Dedifferentiated amniotic fluid mesenchymal stem cell (primary cell): ENCODE measurements around the gene TWNK.

Experiments
- DNase-seq: peaks from one replicate; pipeline ENCODE4 v3.0.0-alpha.2; 2016; ENCODE audit errors: extremely low spot score

The TWNK gene

DNA sequence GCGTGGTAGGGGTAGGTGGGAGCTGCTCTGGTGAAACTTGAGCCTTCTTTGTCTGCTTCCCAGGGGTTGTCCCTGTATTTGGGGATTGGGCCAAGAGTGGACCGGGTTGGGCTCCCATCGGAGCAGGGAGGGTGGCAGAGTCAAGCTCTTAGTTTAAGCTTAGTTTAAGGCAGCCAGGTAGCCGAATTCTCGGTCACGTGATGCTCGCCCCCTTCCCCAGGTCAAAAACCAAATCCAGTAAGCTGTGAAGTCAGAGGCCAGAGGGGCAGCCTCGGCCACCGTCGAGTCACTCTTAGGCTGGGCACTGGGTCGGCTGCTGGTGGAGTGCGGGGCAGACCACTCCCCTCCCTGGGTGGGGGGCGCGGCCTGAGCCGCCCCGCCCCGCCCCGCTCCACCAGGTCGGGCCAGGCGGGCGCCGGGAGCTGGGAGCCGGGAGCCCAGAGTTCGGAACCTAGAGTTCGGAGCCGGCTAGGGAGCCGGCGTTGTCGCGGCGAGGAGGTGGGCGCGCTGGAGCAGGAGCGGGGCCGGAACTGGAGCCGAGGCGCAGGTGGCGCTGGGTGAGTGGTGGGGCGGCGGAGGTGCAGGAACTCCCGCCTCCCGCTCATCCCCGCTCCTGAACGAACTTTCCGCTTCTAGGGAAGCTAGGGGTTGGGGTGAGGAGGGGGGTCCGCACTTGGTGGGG, 9.5 kb downstream of the TWNK start:
- no peak for DNase-seq

DNA sequence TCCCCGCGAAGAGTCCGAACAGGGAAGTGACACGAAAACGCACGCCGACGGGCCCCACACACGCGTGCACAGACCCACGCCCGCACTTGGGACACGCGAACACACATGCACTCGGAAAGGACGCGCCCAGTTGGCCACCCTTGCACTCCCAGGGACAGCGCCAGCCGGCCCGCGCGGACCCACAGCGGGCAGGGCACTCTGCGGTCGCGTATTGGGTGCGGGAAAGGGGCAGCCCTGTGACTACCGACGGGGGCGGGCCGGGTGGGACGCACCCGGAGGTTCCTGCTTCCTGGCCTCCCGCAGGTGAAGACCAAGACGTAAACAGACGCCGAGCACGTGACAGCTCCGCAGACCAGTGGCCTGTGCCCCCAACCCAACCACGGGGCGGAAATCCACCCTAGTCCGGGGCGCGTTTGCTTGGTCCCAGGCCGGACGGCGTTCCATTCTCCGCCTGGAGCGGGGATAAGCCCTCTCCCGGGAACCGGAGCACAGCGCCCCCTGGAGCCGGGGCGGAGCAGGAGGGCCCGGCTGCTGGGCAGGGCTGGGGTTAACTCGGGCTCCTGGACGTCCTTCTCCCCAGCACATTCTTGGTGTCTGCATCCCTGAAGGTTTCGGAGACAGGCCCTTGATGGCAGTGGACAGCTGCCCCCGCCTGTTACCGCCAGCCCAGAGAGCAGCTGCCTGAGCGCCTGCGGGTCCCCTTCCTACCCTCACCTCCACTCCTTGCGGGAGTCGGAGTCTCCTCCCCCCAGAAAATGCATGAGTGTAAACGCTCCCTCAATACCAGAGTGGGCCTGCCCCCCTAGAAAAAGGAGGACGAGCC, 10.2 kb downstream of the TWNK start:
- DNase-seq, result peak; percentile 67

- peak; percentile 59 for DNase-seq
These were observed 11.0 kb downstream of the TWNK start for GRCh38 chr10:100998183-100998990.

DNA sequence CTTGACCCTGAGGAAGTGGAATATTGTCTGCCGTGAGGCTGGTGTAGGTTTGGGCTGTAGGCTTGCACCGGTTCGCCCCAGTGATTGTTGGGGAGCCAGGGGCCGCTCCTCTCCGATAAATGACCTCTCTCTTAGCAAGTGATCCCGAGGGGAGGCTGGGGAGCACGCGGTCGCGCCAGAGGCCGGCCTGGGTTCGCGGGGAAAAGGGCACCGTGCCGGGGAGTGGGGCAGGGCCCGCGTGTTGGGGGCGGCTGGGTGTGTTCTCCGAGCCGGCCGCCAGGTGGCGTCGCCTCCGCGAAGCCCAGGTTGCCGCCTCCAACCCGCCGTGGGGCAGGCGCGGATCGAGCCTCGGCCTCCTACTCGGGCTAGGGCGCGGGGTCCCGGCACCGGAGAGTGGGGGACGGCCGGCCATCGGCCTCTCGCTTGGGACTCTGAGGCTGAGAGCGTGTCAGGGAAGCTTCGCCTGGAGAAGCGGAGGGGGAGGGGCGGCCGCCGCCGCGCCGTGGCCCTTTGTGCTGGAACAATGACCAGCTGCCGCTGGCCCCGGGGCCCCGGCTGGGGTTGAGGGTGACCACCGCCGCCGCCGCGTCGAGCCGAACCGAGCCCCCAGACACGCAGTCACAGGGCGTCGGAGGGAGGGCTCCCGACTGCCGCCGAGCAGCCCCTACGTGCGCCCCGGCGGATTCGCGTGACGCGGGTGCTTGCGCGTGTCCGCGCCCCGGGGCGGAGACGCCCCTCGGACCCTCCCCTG, 11.8 kb downstream of the TWNK start:
- DNase-seq, result peak; percentile 54

DNA sequence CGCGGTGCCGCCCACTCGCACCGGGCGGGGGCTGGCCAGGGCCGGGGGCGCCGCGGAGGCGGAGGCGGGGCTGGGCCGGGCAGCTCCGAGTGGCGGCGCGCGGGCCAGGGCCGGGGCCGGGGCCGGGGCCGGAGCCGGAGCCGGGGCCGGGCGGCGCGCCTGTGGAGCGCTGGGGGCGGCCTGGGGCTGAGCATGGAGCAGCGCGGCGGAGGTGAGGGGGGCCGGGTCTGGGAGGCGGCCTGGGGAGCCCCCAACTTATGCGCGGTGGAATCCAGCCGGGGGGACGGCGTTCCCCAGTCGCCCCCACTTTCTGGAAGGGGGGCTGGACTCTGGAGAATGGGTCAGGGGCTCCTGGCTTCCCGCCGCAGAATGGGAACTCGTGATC, 12.4 kb downstream of the TWNK start, which contains the start of gene LZTS2:
Gene LZTS2 (plus strand): TSS at position 67 of the 385 bp plus-strand sequence. CDS start 2,731 bp downstream, outside the sequence.
- no peak for DNase-seq

DNA sequence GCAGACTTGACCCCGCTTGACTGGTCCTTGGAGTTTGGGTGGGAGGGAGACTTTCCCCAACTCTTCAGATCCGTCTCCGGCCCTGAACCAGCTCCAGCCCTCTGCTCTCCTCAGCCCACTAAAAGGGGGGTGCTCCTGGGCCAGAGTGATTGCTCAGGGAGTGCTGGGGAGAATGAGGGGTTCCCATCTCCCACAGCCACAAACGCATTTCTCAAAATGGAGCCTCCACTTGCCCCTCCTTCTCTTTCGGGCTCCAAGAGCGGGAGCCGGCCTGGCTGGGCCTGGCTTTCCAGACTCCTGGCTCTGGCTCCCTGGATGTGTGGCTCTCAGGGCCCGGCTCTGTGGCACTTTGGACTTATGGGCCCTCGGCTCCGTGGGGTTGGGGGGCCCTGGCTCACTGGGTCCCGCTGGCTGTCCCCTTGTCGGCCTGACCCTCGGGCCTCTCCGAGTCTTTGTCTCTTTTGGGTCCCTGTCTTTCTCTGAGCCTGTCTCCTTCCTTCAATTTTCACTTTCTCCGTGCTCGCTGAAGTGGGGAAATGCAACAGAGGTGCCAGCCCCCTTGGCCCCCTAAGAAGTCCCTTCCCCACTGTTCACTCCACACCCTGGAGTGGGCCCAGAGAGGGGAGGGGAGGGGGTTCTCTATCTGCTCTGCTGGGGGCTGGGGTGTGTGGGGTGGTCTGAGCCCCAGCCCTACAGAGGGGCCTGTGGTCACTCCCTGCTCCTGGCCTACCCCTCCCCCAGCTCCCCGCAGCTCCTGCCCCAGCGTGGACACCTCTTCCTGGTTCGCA, 13.0 kb downstream of the TWNK start:
- DNase-seq, result no peak

DNA sequence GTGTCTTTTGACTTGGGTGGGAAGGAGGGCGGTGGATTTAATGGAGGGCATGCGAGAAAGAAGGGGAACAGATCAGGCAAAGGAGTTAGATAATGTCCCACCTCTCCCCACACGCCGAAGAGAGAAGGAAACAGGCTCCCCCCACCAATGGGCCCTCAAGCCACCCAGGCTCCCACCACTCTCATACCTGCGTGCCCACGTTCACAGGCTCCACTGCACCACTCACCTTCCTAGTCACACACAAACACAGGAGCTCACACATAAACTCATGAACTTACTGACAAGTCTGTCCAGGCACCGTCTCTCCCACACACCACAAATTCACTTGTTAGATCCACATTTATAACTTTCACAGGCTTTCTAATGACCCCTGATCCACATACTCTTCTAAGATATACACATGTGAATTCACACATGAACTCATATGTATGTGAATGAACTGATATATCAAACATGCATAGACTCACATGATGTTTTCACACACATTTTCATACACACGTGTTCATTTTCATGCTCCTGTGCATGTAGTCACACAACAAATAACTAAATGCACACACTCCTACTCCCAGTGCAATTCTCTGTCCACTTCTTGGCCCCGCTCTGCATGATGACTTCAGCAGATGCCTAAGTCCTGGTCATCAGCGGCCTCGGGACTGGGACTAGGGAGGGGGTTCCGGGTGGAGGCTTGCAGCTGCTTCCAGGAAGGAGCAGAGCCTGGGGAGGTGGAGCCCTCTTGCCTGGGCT, 13.7 kb downstream of the TWNK start:
- DNase-seq, result peak; percentile 90

- DNase-seq, result no peak
These were observed 14.3 kb downstream of the TWNK start for GRCh38 chr10:101001659-101002035.

GRCh38 chr10:101002456-101002855, 15.1 kb downstream of the TWNK start:
- DNase-seq, result no peak

DNA sequence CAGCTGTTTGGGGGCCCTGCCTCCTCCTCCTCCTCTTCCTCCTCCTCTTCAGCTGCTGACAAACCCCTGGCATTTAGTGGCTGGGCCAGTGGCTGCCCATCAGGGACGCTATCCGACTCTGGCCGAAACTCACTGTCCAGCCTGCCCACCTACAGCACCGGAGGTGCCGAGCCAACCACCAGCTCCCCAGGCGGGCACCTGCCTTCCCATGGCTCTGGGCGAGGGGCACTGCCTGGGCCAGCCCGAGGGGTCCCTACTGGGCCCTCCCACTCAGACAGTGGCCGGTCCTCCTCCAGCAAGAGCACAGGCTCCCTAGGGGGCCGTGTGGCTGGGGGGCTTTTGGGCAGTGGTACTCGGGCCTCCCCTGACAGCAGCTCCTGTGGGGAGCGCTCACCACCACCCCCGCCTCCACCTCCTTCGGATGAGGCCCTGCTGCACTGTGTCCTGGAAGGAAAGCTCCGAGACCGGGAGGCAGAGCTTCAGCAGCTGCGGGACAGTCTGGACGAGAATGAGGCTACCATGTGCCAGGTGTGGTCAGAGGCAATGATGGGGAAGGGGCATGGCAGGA, 16.4 kb downstream of the TWNK start:
- DNase-seq, result no peak

- DNase-seq, result no peak
These were observed 18.0 kb downstream of the TWNK start for GRCh38 chr10:101005361-101005760.

- DNase-seq, result no peak
These were observed 18.7 kb downstream of the TWNK start for GRCh38 chr10:101005869-101006567.

GRCh38 chr10:101006593-101007098, 19.3 kb downstream of the TWNK start:
- no peak for DNase-seq

DNA sequence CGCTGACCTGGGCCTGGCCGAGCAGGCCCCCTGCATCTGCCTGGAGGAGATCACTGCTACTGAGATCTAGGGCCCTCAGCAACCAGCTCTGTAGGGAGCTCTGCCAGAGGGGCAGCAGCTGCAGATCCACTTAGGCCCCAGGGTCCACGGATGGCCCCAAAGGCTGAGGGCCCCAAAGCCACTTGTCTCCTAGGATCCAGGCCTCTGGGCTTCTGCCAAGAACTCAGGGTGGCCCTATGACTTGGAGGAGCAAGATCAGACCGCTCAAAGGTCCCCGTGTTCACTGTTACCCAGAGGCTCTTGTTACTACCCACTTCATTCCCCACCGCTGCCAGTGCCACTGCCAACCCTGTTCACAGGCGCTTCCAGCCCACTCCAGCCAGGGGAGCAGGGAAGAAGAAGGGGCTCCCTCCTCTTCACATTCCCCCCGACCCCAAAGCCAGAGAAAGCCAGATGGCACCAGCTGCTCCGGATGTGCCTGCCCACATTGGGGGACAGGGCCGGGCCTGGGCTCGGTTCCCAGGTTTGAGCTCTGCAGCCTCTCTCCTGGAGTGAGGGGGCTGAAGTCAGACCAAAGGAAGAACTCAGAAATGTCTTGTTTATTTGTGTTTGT, 19.9 kb downstream of the TWNK start:
- no peak for DNase-seq

GRCh38 chr10:101007915-101008822, 20.8 kb downstream of the TWNK start:
- DNase-seq, result no peak

- no peak for DNase-seq
These were observed 21.6 kb downstream of the TWNK start for GRCh38 chr10:101008823-101009423.

DNA sequence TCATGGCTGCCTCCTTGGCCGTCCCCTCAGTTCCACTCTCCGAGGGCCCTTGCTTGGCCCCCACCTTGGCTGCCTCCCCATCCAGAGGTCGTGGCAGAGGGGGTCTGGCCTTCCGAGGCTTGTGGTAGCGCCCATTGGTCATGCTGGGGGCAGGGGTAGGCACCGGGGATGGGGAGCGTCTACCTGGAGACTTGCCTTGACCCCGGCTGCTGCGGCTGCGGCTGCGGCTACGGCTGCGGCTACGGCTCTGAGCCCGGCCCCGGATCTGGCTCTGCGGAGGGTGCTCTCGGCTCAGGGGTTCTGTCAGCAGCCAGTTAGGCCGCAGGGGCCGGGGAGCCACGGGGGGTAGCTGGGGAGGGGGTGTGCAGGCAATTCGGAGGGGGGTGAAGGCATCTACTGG, 23.0 kb downstream of the TWNK start:
- DNase-seq, result no peak
